ENCODE results near the gene RASGEF1B. TPM values are rescaled to one million over a fixed set of nuclear protein-coding genes. Genes with fewer than 3 reads are reported as not detected.

The RASGEF1B gene
- total and polyA plus RNA-seq, 2 of the 13 experiments (the other 11 are each of a cell fraction or from before 2014, with no cell fraction given), result 0.04 TPM

DNA sequence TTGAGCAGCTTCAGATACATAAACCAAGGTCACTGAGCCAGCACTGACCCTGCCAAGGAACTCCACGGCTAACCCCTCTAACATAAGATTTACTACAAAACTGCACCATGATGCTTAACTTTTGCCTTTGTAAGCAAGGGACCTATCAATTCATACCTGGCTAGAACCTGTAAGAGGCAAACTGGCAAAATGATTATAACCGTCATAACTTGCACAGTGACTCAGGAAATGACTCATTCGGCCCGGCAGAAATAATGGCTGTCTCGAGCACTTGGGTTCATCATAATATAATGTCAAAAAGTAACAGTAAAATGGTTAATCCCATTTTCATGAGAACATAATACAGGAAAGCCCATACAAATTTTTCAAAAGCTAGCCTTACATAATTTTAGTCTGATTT, 17.2 kb downstream of the RASGEF1B start:
- intact Hi-C loops (cut with micrococcal nuclease; ENCODE audit: unreplicated experiment) (no loop called here), in situ Hi-C loops (cut with HindIII; ENCODE audit: extremely low pct_ligation_motif_present, low pct_unique_long_range_greater_than_20kb) (no loop called here)
- no peak for FAIRE-seq
- ChIA-PET POLR2A (no interaction called here), CTCF (ENCODE audit: low intra/inter-chr PET ratio, low total read pairs) (no interaction called here)
- Histone ChIP-seq H3K79me2 (ENCODE audit: insufficient read depth, low read length) (no peaks in the 10 kb centered on the region), H3K36me3 (replicated peaks in 1 of 2; ENCODE audit: control insufficient read depth in 1 of 2, insufficient read depth in 2 of 2, low read length in 2 of 2) (no peaks in the 10 kb centered on the region), H3K9me3 (ENCODE audit: low read length) (no peaks in the 10 kb centered on the region), H3K27ac (ENCODE audit: extremely low read length, insufficient read depth, low read length) (no peak overlapping the region), H3K9ac (ENCODE audit: insufficient read depth, low read depth, low read length) (no peak overlapping the region), H4K20me1 (ENCODE audit: insufficient read depth, low read length) (no peaks in the 10 kb centered on the region), H3K4me2 (ENCODE audit: low read depth, low read length) (no peak overlapping the region), H3K4me1 (ENCODE audit: insufficient read depth, low read length) (no peaks in the 10 kb centered on the region), H3K27me3 (ENCODE audit: control insufficient read depth in 1 of 2, insufficient read depth in 2 of 2, low read length in 2 of 2) (no peaks in the 10 kb centered on the region; a peak in 1 of 5 replicates), H3K4me3 (replicated peaks in 1 of 3; ENCODE audit: insufficient read depth in 1 of 3, low read depth in 2 of 3, low read length in 3 of 3) (no peak overlapping the region), H2AFZ (ENCODE audit: low read length) (no peak overlapping the region)
- BruUV-seq (replicated peaks), result no TSS peak
- no peak for DNase-seq (ENCODE audit: low spot score)
- no peak for ATAC-seq
- 54% methylated on average over 5 of the region's 5 CpGs for WGBS (ENCODE audit: low lambda C conversion rate)
- TF ChIP-seq, protein P1, sequence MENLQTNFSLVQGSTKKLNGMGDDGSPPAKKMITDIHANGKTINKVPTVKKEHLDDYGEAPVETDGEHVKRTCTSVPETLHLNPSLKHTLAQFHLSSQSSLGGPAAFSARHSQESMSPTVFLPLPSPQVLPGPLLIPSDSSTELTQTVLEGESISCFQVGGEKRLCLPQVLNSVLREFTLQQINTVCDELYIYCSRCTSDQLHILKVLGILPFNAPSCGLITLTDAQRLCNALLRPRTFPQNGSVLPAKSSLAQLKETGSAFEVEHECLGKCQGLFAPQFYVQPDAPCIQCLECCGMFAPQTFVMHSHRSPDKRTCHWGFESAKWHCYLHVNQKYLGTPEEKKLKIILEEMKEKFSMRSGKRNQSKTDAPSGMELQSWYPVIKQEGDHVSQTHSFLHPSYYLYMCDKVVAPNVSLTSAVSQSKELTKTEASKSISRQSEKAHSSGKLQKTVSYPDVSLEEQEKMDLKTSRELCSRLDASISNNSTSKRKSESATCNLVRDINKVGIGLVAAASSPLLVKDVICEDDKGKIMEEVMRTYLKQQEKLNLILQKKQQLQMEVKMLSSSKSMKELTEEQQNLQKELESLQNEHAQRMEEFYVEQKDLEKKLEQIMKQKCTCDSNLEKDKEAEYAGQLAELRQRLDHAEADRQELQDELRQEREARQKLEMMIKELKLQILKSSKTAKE (CRISPR knock-in tag; IDR thresholded peaks at IDR 0.05; ENCODE audit: borderline replicate concordance), result no peak
- TF ChIP-seq CEBPB (IDR thresholded peaks at IDR 0.05; ENCODE audit: borderline replicate concordance, low read depth, low read length) (no peak), BCL6 (CRISPR knock-in tag; IDR thresholded peaks at IDR 0.05) (no peak), HDAC6 (IDR thresholded peaks at IDR 0.05; ENCODE audit: low read depth, low read length) (no peak), CREB1 (IDR thresholded peaks at IDR 0.05) (no peak), CREB1 (CRISPR knock-in tag; IDR thresholded peaks at IDR 0.05) (no peak), TMF1 (CRISPR knock-in tag; IDR thresholded peaks at IDR 0.05; ENCODE audit: low read depth) (no peak), CHD4 (IDR thresholded peaks at IDR 0.05; ENCODE audit: borderline replicate concordance, low read length) (no peak), HHEX (CRISPR knock-in tag; IDR thresholded peaks at IDR 0.05) (no peak), ZNF451 (CRISPR knock-in tag; IDR thresholded peaks at IDR 0.05) (no peak), ZNF546 (CRISPR knock-in tag; conservative IDR thresholded peaks at IDR 0.05) (no peak), ZNF232 (CRISPR knock-in tag; IDR thresholded peaks at IDR 0.05; ENCODE audit: borderline replicate concordance) (no peak), ZNF282 (IDR thresholded peaks at IDR 0.05; ENCODE audit: partially characterized antibody) (no peak), RXRA (CRISPR knock-in tag; IDR thresholded peaks at IDR 0.05) (no peak), ZNF749 (CRISPR knock-in tag; IDR thresholded peaks at IDR 0.05; ENCODE audit: borderline replicate concordance) (no peak), PHF20 (CRISPR knock-in tag; IDR thresholded peaks at IDR 0.05) (no peak)
- TF ChIP-seq, protein P2, sequence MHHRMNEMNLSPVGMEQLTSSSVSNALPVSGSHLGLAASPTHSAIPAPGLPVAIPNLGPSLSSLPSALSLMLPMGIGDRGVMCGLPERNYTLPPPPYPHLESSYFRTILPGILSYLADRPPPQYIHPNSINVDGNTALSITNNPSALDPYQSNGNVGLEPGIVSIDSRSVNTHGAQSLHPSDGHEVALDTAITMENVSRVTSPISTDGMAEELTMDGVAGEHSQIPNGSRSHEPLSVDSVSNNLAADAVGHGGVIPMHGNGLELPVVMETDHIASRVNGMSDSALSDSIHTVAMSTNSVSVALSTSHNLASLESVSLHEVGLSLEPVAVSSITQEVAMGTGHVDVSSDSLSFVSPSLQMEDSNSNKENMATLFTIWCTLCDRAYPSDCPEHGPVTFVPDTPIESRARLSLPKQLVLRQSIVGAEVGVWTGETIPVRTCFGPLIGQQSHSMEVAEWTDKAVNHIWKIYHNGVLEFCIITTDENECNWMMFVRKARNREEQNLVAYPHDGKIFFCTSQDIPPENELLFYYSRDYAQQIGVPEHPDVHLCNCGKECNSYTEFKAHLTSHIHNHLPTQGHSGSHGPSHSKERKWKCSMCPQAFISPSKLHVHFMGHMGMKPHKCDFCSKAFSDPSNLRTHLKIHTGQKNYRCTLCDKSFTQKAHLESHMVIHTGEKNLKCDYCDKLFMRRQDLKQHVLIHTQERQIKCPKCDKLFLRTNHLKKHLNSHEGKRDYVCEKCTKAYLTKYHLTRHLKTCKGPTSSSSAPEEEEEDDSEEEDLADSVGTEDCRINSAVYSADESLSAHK (CRISPR knock-in tag; IDR thresholded peaks at IDR 0.05; ENCODE audit: borderline replicate concordance), result no peak
- TF ChIP-seq, protein P3, sequence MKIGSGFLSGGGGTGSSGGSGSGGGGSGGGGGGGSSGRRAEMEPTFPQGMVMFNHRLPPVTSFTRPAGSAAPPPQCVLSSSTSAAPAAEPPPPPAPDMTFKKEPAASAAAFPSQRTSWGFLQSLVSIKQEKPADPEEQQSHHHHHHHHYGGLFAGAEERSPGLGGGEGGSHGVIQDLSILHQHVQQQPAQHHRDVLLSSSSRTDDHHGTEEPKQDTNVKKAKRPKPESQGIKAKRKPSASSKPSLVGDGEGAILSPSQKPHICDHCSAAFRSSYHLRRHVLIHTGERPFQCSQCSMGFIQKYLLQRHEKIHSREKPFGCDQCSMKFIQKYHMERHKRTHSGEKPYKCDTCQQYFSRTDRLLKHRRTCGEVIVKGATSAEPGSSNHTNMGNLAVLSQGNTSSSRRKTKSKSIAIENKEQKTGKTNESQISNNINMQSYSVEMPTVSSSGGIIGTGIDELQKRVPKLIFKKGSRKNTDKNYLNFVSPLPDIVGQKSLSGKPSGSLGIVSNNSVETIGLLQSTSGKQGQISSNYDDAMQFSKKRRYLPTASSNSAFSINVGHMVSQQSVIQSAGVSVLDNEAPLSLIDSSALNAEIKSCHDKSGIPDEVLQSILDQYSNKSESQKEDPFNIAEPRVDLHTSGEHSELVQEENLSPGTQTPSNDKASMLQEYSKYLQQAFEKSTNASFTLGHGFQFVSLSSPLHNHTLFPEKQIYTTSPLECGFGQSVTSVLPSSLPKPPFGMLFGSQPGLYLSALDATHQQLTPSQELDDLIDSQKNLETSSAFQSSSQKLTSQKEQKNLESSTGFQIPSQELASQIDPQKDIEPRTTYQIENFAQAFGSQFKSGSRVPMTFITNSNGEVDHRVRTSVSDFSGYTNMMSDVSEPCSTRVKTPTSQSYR (CRISPR knock-in tag; IDR thresholded peaks at IDR 0.05; ENCODE audit: borderline replicate concordance), result no peak
- TF ChIP-seq, protein P4, sequence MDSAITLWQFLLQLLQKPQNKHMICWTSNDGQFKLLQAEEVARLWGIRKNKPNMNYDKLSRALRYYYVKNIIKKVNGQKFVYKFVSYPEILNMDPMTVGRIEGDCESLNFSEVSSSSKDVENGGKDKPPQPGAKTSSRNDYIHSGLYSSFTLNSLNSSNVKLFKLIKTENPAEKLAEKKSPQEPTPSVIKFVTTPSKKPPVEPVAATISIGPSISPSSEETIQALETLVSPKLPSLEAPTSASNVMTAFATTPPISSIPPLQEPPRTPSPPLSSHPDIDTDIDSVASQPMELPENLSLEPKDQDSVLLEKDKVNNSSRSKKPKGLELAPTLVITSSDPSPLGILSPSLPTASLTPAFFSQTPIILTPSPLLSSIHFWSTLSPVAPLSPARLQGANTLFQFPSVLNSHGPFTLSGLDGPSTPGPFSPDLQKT (CRISPR knock-in tag; IDR thresholded peaks at IDR 0.05; ENCODE audit: borderline replicate concordance), result no peak

All from HepG2 (cell line).